Progenitor cell of endocrine pancreas (in vitro differentiated cells): ENCODE measurements around the gene NAT14. TPM values are rescaled to one million over a fixed set of nuclear protein-coding genes. Genes with fewer than 3 reads are reported as not detected.

Source experiments
- DNase-seq: peaks from one replicate; pipeline ENCODE4 v3.0.0; 2021; ENCODE audit warnings: low spot score; ENCODE audit not compliant: unreplicated experiment
- H3K27ac Mint-ChIP-seq: 2 replicates; pipeline ENCODE4 v1.8.0; 2021; ENCODE audit warnings: mild to moderate bottlenecking, moderate library complexity, mixed read lengths
- H3K27me3 Mint-ChIP-seq: 2 replicates; pipeline ENCODE4 v1.8.0; 2021; ENCODE audit warnings: mixed read lengths
- H3K36me3 Mint-ChIP-seq: 2 replicates; pipeline ENCODE4 v1.8.0; 2022; ENCODE audit warnings: mixed read lengths; ENCODE audit not compliant: insufficient read depth
- H3K4me1 Mint-ChIP-seq: 2 replicates; pipeline ENCODE4 v1.8.0; 2021; ENCODE audit warnings: low read depth, mixed read lengths
- H3K4me3 Mint-ChIP-seq: 2 replicates; pipeline ENCODE4 v1.8.0; 2021; ENCODE audit warnings: low read depth, mild to moderate bottlenecking, moderate library complexity, mixed read lengths
- H3K9me3 Mint-ChIP-seq: 2 replicates; pipeline ENCODE4 v1.8.0; 2021; ENCODE audit warnings: low read depth, mixed read lengths
- total RNA-seq: library from RNA; stranded (reverse); gene quantifications from 2 replicates; pipeline ENCODE4 v1.2.1, GENCODE V29; 2021
- TF ChIP-seq, protein P1 (sequence below): fragments of 200-600 bp; sonication (generic); IDR thresholded peaks from one replicate; pipeline ENCODE4 v1.5.0; 2021; ENCODE audit warnings: antibody characterized with exemption, mild to moderate bottlenecking; ENCODE audit not compliant: unreplicated experiment

Gene NAT14
- total RNA-seq, 1 donor from 2014 or later = 69.7 TPM

DNA sequence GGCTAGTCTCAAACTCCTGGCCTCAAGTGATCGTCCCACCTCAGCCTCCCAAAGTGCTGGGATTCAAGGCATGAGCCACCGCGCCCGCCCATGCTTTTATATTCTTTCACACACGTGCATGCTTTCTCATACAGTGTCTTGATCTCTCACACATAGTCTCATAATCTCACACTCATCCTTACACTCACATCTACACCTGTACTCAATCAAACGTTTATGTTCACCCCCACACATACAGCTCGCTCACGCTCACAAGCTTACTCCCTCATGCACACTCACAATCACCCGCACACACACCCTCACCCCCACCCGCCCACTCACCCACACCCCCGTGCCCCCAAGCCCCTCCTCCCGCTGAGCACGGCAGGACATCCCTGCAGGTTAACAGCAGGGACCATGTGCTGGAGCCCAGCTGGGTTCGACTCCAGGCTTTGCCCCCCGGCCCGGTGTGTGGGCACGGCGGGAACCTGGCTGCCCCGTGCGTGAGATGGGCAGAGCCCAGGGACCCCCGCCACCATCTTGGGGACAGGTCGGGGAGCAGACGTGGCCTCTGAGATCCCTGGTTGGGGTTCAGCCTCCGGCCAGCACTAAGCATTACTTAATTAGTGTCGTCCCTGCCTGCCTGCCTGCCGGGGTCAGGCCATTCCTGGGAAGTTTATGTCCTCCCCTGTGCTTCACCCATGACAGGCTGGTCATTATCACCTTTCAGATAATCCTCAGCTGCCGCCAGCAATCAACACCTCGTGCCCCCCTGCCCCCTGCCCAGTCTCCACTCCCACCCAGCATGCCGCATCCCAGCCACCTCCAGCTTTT lies 40.5 kb downstream of the NAT14 start:
- H3K36me3 Mint-ChIP-seq = no peaks in the 10 kb centered on the region
- no peak overlapping the region for H3K27ac Mint-ChIP-seq
- TF ChIP-seq, protein P1, sequence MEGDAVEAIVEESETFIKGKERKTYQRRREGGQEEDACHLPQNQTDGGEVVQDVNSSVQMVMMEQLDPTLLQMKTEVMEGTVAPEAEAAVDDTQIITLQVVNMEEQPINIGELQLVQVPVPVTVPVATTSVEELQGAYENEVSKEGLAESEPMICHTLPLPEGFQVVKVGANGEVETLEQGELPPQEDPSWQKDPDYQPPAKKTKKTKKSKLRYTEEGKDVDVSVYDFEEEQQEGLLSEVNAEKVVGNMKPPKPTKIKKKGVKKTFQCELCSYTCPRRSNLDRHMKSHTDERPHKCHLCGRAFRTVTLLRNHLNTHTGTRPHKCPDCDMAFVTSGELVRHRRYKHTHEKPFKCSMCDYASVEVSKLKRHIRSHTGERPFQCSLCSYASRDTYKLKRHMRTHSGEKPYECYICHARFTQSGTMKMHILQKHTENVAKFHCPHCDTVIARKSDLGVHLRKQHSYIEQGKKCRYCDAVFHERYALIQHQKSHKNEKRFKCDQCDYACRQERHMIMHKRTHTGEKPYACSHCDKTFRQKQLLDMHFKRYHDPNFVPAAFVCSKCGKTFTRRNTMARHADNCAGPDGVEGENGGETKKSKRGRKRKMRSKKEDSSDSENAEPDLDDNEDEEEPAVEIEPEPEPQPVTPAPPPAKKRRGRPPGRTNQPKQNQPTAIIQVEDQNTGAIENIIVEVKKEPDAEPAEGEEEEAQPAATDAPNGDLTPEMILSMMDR = no peak
- no peaks in the 10 kb centered on the region for H3K9me3 Mint-ChIP-seq
- H3K27me3 Mint-ChIP-seq = peaks cover 12% of the 10 kb centered on the region
- no peak overlapping the region for H3K4me3 Mint-ChIP-seq
- DNase-seq = no peak
- H3K4me1 Mint-ChIP-seq = peaks cover 3% of the 10 kb centered on the region

DNA sequence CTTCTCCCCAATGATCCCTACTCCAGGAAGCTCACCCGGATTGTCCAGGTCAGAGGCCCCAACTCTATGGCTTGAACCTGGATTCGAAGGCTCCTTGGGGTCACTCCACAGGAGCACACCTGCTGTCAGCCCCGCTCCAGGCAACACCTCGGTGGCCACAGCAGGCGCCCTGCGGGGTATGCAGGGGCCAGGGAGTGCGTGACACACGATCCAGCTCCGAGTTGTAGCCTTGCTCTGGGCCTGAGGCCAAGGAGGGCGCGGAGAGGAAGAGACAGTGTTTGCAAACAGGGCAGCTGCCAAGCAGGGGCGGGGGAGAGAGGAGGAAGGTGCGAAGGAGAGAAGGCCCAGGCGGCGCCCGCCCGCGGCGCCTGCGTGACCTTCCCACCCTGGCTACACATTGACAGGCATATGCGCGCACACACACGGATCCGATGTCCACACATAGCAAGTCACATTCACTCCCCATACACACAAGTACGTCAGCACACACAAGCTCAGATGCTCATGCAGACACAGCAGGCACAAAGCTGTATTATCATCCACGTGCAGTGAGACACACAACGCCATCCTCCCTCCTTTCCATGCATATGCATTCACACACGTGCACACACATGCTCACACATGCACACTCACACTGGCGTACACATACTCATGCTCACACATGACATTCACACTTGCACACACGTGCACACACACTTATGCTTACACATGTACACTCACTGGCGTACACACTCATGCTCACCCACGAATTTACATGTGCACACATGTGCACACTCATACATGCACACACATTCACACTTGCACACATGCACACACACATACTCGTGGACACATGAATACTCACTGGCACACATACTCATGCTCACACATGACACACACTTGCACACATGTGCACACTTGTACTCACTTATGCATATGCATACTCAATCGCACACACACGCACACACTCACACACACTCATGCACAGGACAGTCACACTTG lies 41.5 kb downstream of the NAT14 start:
- H3K4me1 Mint-ChIP-seq = peaks cover 3% of the 10 kb centered on the region
- H3K36me3 Mint-ChIP-seq = no peaks in the 10 kb centered on the region
- H3K9me3 Mint-ChIP-seq = no peaks in the 10 kb centered on the region
- no peak for DNase-seq
- TF ChIP-seq, protein P1 = no peak
- H3K27ac Mint-ChIP-seq = no peak overlapping the region
- H3K27me3 Mint-ChIP-seq = peaks cover 12% of the 10 kb centered on the region
- no peak overlapping the region for H3K4me3 Mint-ChIP-seq

DNA sequence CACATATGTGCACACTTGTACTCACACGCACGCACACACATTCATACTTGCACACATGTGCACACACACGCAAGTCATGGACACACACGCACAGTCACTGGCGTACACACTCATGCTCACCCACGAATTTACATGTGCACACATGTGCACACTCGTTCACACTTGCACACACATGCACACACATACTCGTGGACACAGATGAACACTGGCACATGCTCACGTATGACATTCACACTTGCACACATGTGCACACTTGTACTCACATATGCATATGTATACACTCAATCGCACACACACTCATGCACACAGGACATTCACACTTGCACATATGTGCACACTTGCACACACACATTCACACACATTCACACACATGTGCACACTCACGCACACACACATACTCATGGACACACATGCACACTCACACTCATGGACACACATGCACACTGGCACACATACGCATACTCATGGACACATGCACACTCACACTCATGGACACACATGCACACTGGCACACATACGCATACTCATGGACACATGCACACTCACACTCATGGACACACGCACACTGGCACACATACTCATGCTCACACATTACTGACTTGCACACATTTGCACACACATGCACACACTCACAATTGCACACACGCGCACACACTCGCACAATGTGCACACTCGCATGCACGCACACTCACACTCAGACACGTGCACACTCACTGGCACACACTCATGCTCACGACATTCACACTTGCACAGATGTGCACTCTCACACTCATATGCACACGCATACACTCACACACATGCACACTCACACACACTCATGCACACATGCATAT lies 42.4 kb downstream of the NAT14 start:
- no peaks in the 10 kb centered on the region for H3K36me3 Mint-ChIP-seq
- no peak for DNase-seq
- H3K9me3 Mint-ChIP-seq = no peaks in the 10 kb centered on the region
- H3K4me3 Mint-ChIP-seq = no peak overlapping the region
- TF ChIP-seq, protein P1 = no peak
- peaks cover 3% of the 10 kb centered on the region for H3K4me1 Mint-ChIP-seq
- no peak overlapping the region for H3K27ac Mint-ChIP-seq
- H3K27me3 Mint-ChIP-seq = peaks cover 12% of the 10 kb centered on the region

DNA sequence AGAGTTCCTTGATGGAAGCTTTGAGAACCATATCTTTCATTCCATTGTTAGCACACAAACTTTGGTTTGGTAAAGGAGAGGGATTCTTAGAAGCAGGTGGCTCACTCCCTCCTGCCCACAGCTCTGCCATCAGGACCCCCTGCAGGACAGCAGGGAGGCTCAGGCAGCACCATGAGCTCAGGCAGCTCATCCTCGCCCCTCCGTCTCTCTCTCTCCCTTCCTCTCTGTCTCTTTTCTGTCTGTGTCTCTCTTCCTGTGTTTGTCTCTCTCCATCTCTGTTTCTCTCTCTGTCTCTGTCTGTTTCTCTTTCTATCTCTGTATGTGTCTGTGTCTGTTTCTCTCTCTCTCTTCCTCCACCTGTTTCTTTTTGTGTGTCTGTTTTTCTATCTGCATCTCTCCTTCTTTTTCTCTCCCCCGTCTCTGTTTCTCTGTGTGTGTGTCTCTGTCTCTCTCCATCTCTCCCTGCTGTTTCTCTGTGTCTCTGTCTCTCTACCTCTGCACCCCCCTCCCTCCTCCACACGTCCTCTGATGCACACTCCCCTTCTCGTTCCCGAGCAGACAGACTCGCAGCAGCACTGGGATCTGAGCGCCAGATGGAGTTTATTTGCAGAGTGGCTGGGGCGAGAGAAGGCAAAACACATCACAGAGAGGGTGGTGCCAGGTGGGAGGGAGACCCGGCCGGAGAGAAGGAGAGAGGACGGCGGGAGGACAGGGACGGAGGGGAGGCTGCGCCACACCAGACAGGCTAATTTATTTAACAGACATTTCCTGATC lies 43.2 kb downstream of the NAT14 start:
- TF ChIP-seq, protein P1 = no peak

More for the DNA sequence above, 43.2 kb downstream of the NAT14 start:
- H3K4me1 Mint-ChIP-seq = peaks cover 3% of the 10 kb centered on the region
- peaks cover 12% of the 10 kb centered on the region for H3K27me3 Mint-ChIP-seq
- no peaks in the 10 kb centered on the region for H3K9me3 Mint-ChIP-seq
- H3K4me3 Mint-ChIP-seq = no peak overlapping the region
- no peak overlapping the region for H3K27ac Mint-ChIP-seq
- H3K36me3 Mint-ChIP-seq = no peaks in the 10 kb centered on the region
- no peak for DNase-seq
